Choroid plexus epithelial cell (primary cell): ENCODE measurements around the gene ATPAF1.
A peak's percentile ranks its signal among the peaks of the same experiment; 100 is the strongest.

Source experiments
- DNase-seq: peaks from one replicate; pipeline ENCODE4 v3.0.0-alpha.2; 2010; ENCODE audit warnings: low read depth
- H3K4me3 ChIP-seq: 2 replicates; pipeline ENCODE4 v1.5.1; 2011; ENCODE audit warnings: low read depth, mild to moderate bottlenecking, control low read depth, low read length, moderate library complexity
- CTCF ChIP-seq: conservative IDR thresholded peaks from 2 replicates; pipeline ENCODE4 v1.5.1; 2011; ENCODE audit warnings: low read depth, mild to moderate bottlenecking, control low read depth, inconsistent platforms, low read length, moderate library complexity

The ATPAF1 gene

GRCh38 chr1:46667782-46668760 is at the start of gene ATPAF1:
Gene ATPAF1 (minus strand): TSS chr1:46668364. CDS start chr1:46668322, 42 bp downstream.
- DNase-seq = peak; percentile 75
- TF ChIP-seq CTCF = no peak
- peak within 1 kb of the TSS; percentile 67 for H3K4me3 ChIP-seq

GRCh38 chr1:46717654-46718053 is 49.5 kb upstream of the ATPAF1 start:
- DNase-seq = no peak

GRCh38 chr1:46714976-46715375 is 46.8 kb upstream of the ATPAF1 start:
- TF ChIP-seq CTCF = no peak
- no peak for DNase-seq
- no peak overlapping the region for H3K4me3 ChIP-seq

More at GRCh38 chr1:46717654-46718053, 49.5 kb upstream of the ATPAF1 start:
- H3K4me3 ChIP-seq = peak overlapping the region; percentile 91
- TF ChIP-seq CTCF = no peak

- TF ChIP-seq CTCF = no peak
- DNase-seq = no peak
- H3K4me3 ChIP-seq = no peak overlapping the region
Measured at GRCh38 chr1:46708121-46708520, 40.0 kb upstream of the ATPAF1 start.

GRCh38 chr1:46705408-46705807 is 37.2 kb upstream of the ATPAF1 start:
- no peak for DNase-seq
- H3K4me3 ChIP-seq = no peak overlapping the region
- no peak for TF ChIP-seq CTCF

GRCh38 chr1:46703927-46704641 is 35.9 kb upstream of the ATPAF1 start:
- no peak overlapping the region for H3K4me3 ChIP-seq
- TF ChIP-seq CTCF = no peak
- no peak for DNase-seq
